H1 (cell line): ENCODE measurements around the gene ADSS1. TPM values are rescaled to one million over a fixed set of nuclear protein-coding genes. Genes with fewer than 3 reads are reported as not detected.

ENCODE experiments used
- CTCF ChIA-PET: fragments of 300-600 bp; sonication (Branson Sonifier 250); formaldehyde crosslinking; loops from one replicate; lab custom pipeline; 2021; ENCODE audit not compliant: partially characterized antibody; lab: Charles Lee
- POLR2A ChIA-PET: fragments of 300-600 bp; sonication (Branson Sonifier 250); formaldehyde crosslinking; loops from one replicate; lab custom pipeline; 2021; ENCODE audit warnings: inconsistent platforms; ENCODE audit not compliant: partially characterized antibody; lab: Charles Lee
- DNase-seq, 2 experiments: peaks; one replicate each; pipeline versions ENCODE4 v3.0.0 to v3.0.0-alpha.2; 2010 to 2022; ENCODE audit warnings: low spot score in 2 of 2, low read depth in 1 of 2, mixed read lengths in 1 of 2
- FAIRE-seq: peaks from 2 replicates; lab custom pipeline; 2011; peaks lifted over from hg19 to GRCh38; lab: Jason Lieb, UNC
- H2AFZ ChIP-seq: 2 replicates; pipeline ENCODE4 v1.8.1; 2012; ENCODE audit warnings: low read length, inconsistent platforms
- H2AK5ac ChIP-seq: 2 replicates; pipeline ENCODE4 v1.6.1; 2013; ENCODE audit warnings: low read depth, low read length
- H2BK120ac ChIP-seq: replicated peaks from 2 replicates; pipeline ENCODE3; 2013; ENCODE audit warnings: low read depth, low read length, inconsistent platforms
- H2BK12ac ChIP-seq: 2 replicates; pipeline ENCODE4 v1.6.1; 2013; ENCODE audit warnings: low read depth, low read length
- H2BK15ac ChIP-seq: 2 replicates; pipeline ENCODE4 v1.6.1; 2013; ENCODE audit warnings: low read length
- H2BK20ac ChIP-seq: 2 replicates; pipeline ENCODE4 v1.6.1; 2013; ENCODE audit warnings: low read length
- H2BK5ac ChIP-seq: 2 replicates; pipeline ENCODE4 v1.6.1; 2013; ENCODE audit warnings: low read depth, low read length
- H3K14ac ChIP-seq: 2 replicates; pipeline ENCODE4 v1.6.1; 2013; ENCODE audit warnings: inconsistent platforms; ENCODE audit not compliant: insufficient read length
- H3K18ac ChIP-seq: 2 replicates; pipeline ENCODE4 v1.6.1; 2013; ENCODE audit warnings: low read length; ENCODE audit errors: extremely low read depth
- H3K23ac ChIP-seq: 2 replicates; pipeline ENCODE4 v1.6.1; 2013; ENCODE audit warnings: inconsistent platforms; ENCODE audit not compliant: insufficient read length
- H3K23me2 ChIP-seq: 2 replicates; pipeline ENCODE4 v1.6.1; 2013; ENCODE audit warnings: low read depth, low read length
- H3K27ac ChIP-seq: 2 replicates; pipeline ENCODE4 v1.6.1; 2011; ENCODE audit warnings: low read depth, low read length, inconsistent platforms
- H3K27me3 ChIP-seq, 4 experiments: replicated peaks in 1 of 4; 1 replicate in 1 of 4; 2 replicates in 3 of 4; pipeline versions ENCODE4 v1.6.1 to v1.8.1; 2011 to 2013; ENCODE audit warnings: low read length in 3 of 4, mild to moderate bottlenecking in 3 of 4, inconsistent platforms in 2 of 4, mixed read lengths in 2 of 4, moderate library complexity in 1 of 4; ENCODE audit not compliant: control insufficient read depth in 3 of 4, insufficient read depth in 3 of 4; ENCODE audit errors: extremely low read depth in 1 of 4
- H3K36me3 ChIP-seq, 4 experiments: 2 replicates each; pipeline versions ENCODE4 v1.6.1 to v1.8.1; 2011 to 2013; ENCODE audit warnings: mild to moderate bottlenecking in 4 of 4, low read length in 3 of 4, moderate library complexity in 2 of 4, control low read depth in 1 of 4, inconsistent platforms in 1 of 4; ENCODE audit not compliant: insufficient read depth in 4 of 4, control insufficient read depth in 2 of 4
- H3K4ac ChIP-seq: replicated peaks from 2 replicates; pipeline ENCODE3; 2013; ENCODE audit warnings: low read length, low read depth, mixed read lengths, inconsistent platforms; ENCODE audit not compliant: insufficient read length
- H3K4me1 ChIP-seq, 4 experiments: replicated peaks in 1 of 4; 1 replicate in 1 of 4; 2 replicates in 3 of 4; pipeline versions ENCODE4 v1.6.1 to v1.8.1; 2011 to 2013; ENCODE audit warnings: low read length in 3 of 4, inconsistent platforms in 2 of 4, mixed read lengths in 1 of 4; ENCODE audit not compliant: insufficient read depth in 4 of 4, control insufficient read depth in 3 of 4
- H3K4me2 ChIP-seq, 2 experiments: 2 replicates each; pipeline versions ENCODE4 v1.6.1 to v1.8.1; 2011 to 2013; ENCODE audit warnings: low read depth in 2 of 2, low read length in 2 of 2, control low read depth in 1 of 2, inconsistent platforms in 1 of 2, mild to moderate bottlenecking in 1 of 2; ENCODE audit not compliant: insufficient read depth in 1 of 2
- H3K4me3 ChIP-seq, 4 experiments: fragments of 200-600, 300-600 bp in 1 of 4; sonication (generic), shearing (Covaris generic), sonication (Bioruptor Twin) in 1 of 4; 2 replicates each; pipeline versions ENCODE4 v1.5.1 to v1.8.1; 2011 to 2016; ENCODE audit warnings: low read length in 4 of 4, low read depth in 3 of 4, control low read depth in 2 of 4, inconsistent platforms in 2 of 4, mild to moderate bottlenecking in 2 of 4, mixed read lengths in 1 of 4, moderate library complexity in 1 of 4; ENCODE audit not compliant: insufficient read depth in 2 of 4; ENCODE audit errors: extremely low read depth in 1 of 4
- H3K56ac ChIP-seq: replicated peaks from 2 replicates; pipeline ENCODE3; 2013; ENCODE audit warnings: low read depth, mild to moderate bottlenecking, mixed read lengths, low read length, inconsistent platforms; ENCODE audit not compliant: insufficient read length
- H3K79me1 ChIP-seq: 2 replicates; pipeline ENCODE4 v1.6.1; 2013; ENCODE audit warnings: low read depth, low read length, control low read depth
- H3K79me2 ChIP-seq, 2 experiments: 2 replicates each; pipeline versions ENCODE4 v1.6.1 to v1.8.1; 2012 to 2013; ENCODE audit warnings: low read length in 2 of 2, mild to moderate bottlenecking in 2 of 2, inconsistent platforms in 1 of 2; ENCODE audit not compliant: insufficient read depth in 2 of 2, control insufficient read depth in 1 of 2
- H3K9ac ChIP-seq, 4 experiments: replicated peaks in 1 of 4; 1 replicate in 1 of 4; 2 replicates in 3 of 4; pipeline versions ENCODE4 v1.6.1 to v1.8.1; 2011 to 2013; ENCODE audit warnings: low read depth in 3 of 4, low read length in 3 of 4, control low read depth in 2 of 4, mild to moderate bottlenecking in 2 of 4, moderate library complexity in 2 of 4, inconsistent platforms in 1 of 4; ENCODE audit errors: extremely low read depth in 1 of 4
- H3K9me3 ChIP-seq, 2 experiments: 2 replicates each; pipeline versions ENCODE4 v1.6.1 to v1.8.1; 2012 to 2013; ENCODE audit warnings: mild to moderate bottlenecking in 2 of 2, moderate library complexity in 2 of 2, control low read depth in 1 of 2, inconsistent platforms in 1 of 2, low read depth in 1 of 2, low read length in 1 of 2, mixed read lengths in 1 of 2; ENCODE audit not compliant: insufficient read depth in 2 of 2
- H4K20me1 ChIP-seq, 2 experiments: replicated peaks in 1 of 2; 2 replicates each; pipeline versions ENCODE3 to v1.8.1; 2011 to 2013; ENCODE audit warnings: inconsistent platforms in 2 of 2, low read length in 2 of 2, mild to moderate bottlenecking in 1 of 2; ENCODE audit not compliant: insufficient read depth in 2 of 2, control insufficient read depth in 1 of 2
- H4K5ac ChIP-seq: 2 replicates; pipeline ENCODE4 v1.6.1; 2013; ENCODE audit warnings: low read length, low read depth, mixed read lengths, inconsistent platforms; ENCODE audit not compliant: insufficient read length
- H4K8ac ChIP-seq: 2 replicates; pipeline ENCODE4 v1.8.0; 2013; ENCODE audit warnings: mild to moderate bottlenecking, moderate library complexity, low read length, inconsistent platforms; ENCODE audit not compliant: insufficient read depth; ENCODE audit errors: extremely low read depth
- H4K91ac ChIP-seq: replicated peaks from 2 replicates; pipeline ENCODE3; 2013; ENCODE audit warnings: low read length, mixed read lengths, inconsistent platforms; ENCODE audit not compliant: insufficient read length
- MAFK ChIP-seq: IDR thresholded peaks from 2 replicates; pipeline ENCODE4 v1.6.1; 2012; ENCODE audit warnings: low read depth, mild to moderate bottlenecking, improper control_type of control experiment, low read length
- SIX5 ChIP-seq: IDR thresholded peaks from 2 replicates; pipeline ENCODE4 v1.6.1; 2011; ENCODE audit warnings: mild to moderate bottlenecking, low read depth, low read length
- WGBS, 2 experiments: shearing (Covaris generic) in 1 of 2; methylation state at CpG; one replicate each; pipeline versions ENCODE4 v1.1.6 to v1.1.7; 2013 to 2015; ENCODE audit warnings: low lambda C conversion rate in 2 of 2, mixed read lengths in 2 of 2, inconsistent platforms in 1 of 2, low coverage in 1 of 2, missing lambda C conversion rate in 1 of 2; ENCODE audit not compliant: insufficient replicate concordance in 2 of 2, insufficient coverage in 1 of 2, insufficient read length in 1 of 2; ENCODE audit errors: extremely low coverage in 1 of 2, missing lambda C conversion rate in 1 of 2; 5-methylcytosine and 5-hydroxymethylcytosine counted together
- polyA plus RNA-seq, 7 experiments: library from polyadenylated mRNA; depleted of rRNA in 3 of 7; stranded (reverse) in 5 of 7; unstranded in 2 of 7; fragments of >200 nt in 5 of 7; fragments of 200-250 nt in 2 of 7; gene quantifications; 1 replicate in 5 of 7; 2 replicates in 1 of 7; 4 replicates in 1 of 7; pipeline versions ENCODE4 v1.2.1 to v1.2.3, GENCODE V29; 2011 to 2013; ENCODE audit warnings: missing spikeins in 2 of 7, mixed read lengths in 2 of 7
- total RNA-seq: library from RNA; stranded (reverse); fragmentation: NEBNext Ultra II Directional; extraction: Animal tissue kit (Norgen Biotek cat#: 25700); gene quantifications from 2 replicates; pipeline ENCODE4 v1.2.1, GENCODE V29; 2021

The ADSS1 gene
- total and polyA plus RNA-seq, 2 of the 8 experiments (the other 6 are each of a cell fraction or from before 2014, with no cell fraction given): 7.1 to 7.9 TPM

DNA sequence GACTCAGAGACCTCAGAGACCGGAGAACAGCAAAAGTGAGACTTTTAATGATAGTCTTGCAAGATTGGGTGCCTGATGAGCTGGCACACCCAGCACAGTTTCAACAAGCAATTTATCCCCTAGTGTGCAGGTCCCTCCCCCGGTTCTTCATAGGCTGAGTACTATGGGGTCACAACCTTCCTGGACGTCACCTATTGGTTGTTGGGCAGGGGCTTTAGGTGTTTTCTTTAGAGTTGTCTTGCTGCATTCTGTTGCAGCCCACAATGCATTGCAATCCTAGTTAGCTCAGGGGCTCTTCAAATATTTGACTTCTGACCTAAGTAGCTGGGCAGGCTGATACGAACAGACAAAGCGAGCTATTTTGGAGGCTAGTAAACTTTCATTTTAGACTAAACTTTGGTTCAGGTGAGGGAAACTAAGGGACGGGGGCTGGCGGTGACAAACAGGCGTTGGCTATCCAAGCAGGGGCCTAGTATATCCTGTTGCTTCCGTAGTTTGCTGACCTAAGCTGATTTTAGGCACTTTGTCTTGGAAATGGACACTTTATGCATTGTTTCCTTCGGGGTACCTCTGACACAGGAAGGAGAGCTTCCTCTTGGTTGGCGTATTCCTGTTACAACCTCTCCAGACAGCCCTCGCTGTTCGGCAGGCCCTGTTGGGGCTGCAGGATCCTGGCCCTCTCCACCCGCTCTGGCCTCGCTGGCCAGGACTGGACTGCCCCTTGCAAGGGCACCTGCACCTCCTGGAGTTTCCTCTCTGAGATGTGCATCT is 43.0 kb downstream of the ADSS1 start:
- H3K23me2 ChIP-seq: no peaks in the 10 kb centered on the region
- peak overlapping the region in 1 of 2 experiments; percentile 37; a peak in 1 of 4 replicates for H3K4me2 ChIP-seq
- no peak overlapping the region for H2AK5ac ChIP-seq
- H2BK5ac ChIP-seq: 0 out of 2 replicates have a peak overlapping the region, but pooled peaks have one; percentile 2
- no peak overlapping the region for H2BK120ac ChIP-seq
- peaks cover 11 to 13% of the 10 kb centered on the region in 2 experiments; a peak in 2 of 4 replicates for H3K9me3 ChIP-seq
- no peaks in the 10 kb centered on the region for H3K27me3 ChIP-seq
- no peak overlapping the region for H2BK15ac ChIP-seq
- ChIA-PET POLR2A (interaction anchor here (0.8 to 2.3 kb wide), 8 partner anchors 8 to 51 kb away, joined by 3 to 13 read pairs (median 6); partner anchors contain the start of gene SIVA1), CTCF (interaction anchor here (0.6 to 7.8 kb wide), 14 partner anchors 8 to 1995 kb away, joined by 3 to 110 read pairs (median 4); partner anchors contain the start of genes AKT1 and ZBTB42)
- no peak overlapping the region for H3K4ac ChIP-seq
- peaks cover 0 to 12% (median 9%) of the 10 kb centered on the region in 4 experiments; a peak in 6 of 8 replicates for H3K36me3 ChIP-seq
- 0 out of 2 replicates have a peak overlapping the region, but pooled peaks have one; percentile 17 for H2BK12ac ChIP-seq
- H2BK20ac ChIP-seq: no peak overlapping the region
- H2AFZ ChIP-seq: no peak overlapping the region
- no peak overlapping the region for H4K8ac ChIP-seq
- H3K56ac ChIP-seq: no peak overlapping the region
- H3K9ac ChIP-seq: no peak overlapping the region
- TF ChIP-seq MAFK (0 out of 2 replicates have a peak, but pooled peaks have one; percentile 21), SIX5 (no peak)
- peaks cover 3 to 11% of the 10 kb centered on the region in 2 experiments for H4K20me1 ChIP-seq
- H3K23ac ChIP-seq: no peak overlapping the region
- DNase-seq (no peak), FAIRE-seq (no peak)
- no peak overlapping the region for H3K14ac ChIP-seq
- H3K4me1 ChIP-seq: peaks cover 0 to 11% (median 8%) of the 10 kb centered on the region in 4 experiments; a peak in 6 of 7 replicates
- peak overlapping the region in 2 of 4 experiments; percentile 18 to 23; a peak in 2 of 8 replicates for H3K4me3 ChIP-seq
- peak overlapping the region; percentile 24; the same call in 1 of the 2 replicates for H3K27ac ChIP-seq
- 91% methylated on average over 15 of the region's 15 CpGs; no CpG with 5 or more reads in 1 of the 2 experiments for WGBS, 2 experiments
- H4K5ac ChIP-seq: no peak overlapping the region
- no peak overlapping the region for H3K18ac ChIP-seq
- no peaks in the 10 kb centered on the region for H3K79me1 ChIP-seq
- H3K79me2 ChIP-seq: no peaks in the 10 kb centered on the region
- H4K91ac ChIP-seq: no peak overlapping the region
